Spleen (tissue), 11 donors: Measurements from ENCODE around the gene NR3C2. TPM values are rescaled to one million over a fixed set of nuclear protein-coding genes. Genes with fewer than 3 reads are reported as not detected.

Experiments used
- DNase-seq: peaks from one replicate; pipeline ENCODE4 v3.0.0-alpha.2; 2020
- H3K27ac ChIP-seq, 8 donors: fragments of 200-600 bp; sonication (generic) in 7 of 8; 1 replicate in 4 of 8; 2 replicates in 4 of 8; pipeline versions ENCODE4 v1.5.0 to v1.8.0; 2016 to 2021; ENCODE audit warnings: inconsistent platforms in 4 of 8, mild to moderate bottlenecking in 4 of 8, moderate library complexity in 1 of 8
- H3K27me3 ChIP-seq, 7 donors: fragments of 200-600 bp; sonication (generic) in 6 of 7; replicated peaks in 1 of 7; 1 replicate in 4 of 7; 2 replicates in 3 of 7; pipeline versions ENCODE4 v1.5.0 to v1.8.0; 2016 to 2021; ENCODE audit warnings: inconsistent platforms in 3 of 7, mild to moderate bottlenecking in 1 of 7
- H3K36me3 ChIP-seq, 6 donors: fragments of 200-600 bp; sonication (generic) in 5 of 6; 1 replicate in 4 of 6; 2 replicates in 2 of 6; pipeline versions ENCODE4 v1.5.0 to v1.8.0; 2016 to 2021; ENCODE audit warnings: inconsistent platforms in 2 of 6
- H3K4me1 ChIP-seq, 6 donors: fragments of 200-600 bp; sonication (generic) in 5 of 6; 1 replicate in 3 of 6; 2 replicates in 3 of 6; pipeline versions ENCODE4 v1.5.0 to v1.8.0; 2016 to 2021; ENCODE audit warnings: inconsistent platforms in 3 of 6
- H3K4me3 ChIP-seq, 8 donors: fragments of 200-600 bp; sonication (generic) in 7 of 8; 1 replicate in 4 of 8; 2 replicates in 4 of 8; pipeline versions ENCODE4 v1.5.0 to v1.8.0; 2016 to 2021; ENCODE audit warnings: inconsistent platforms in 4 of 8, mild to moderate bottlenecking in 4 of 8, moderate library complexity in 2 of 8
- H3K9me3 ChIP-seq, 8 donors: fragments of 200-600 bp; sonication (generic) in 7 of 8; 1 replicate in 4 of 8; 2 replicates in 4 of 8; pipeline versions ENCODE4 v1.5.0 to v1.8.0; 2016 to 2021; ENCODE audit warnings: inconsistent platforms in 4 of 8
- POLR2A ChIP-seq, 3 donors: fragments of 450-650 bp; IDR thresholded peaks; one replicate each; pipeline ENCODE4 v1.5.1; 2017; ENCODE audit warnings: antibody characterized with exemption in 3 of 3, mild to moderate bottlenecking in 1 of 3
- POLR2AphosphoS5 ChIP-seq, 3 donors: sonication (generic); formaldehyde crosslinking; IDR thresholded peaks; one replicate each; pipeline ENCODE4 v1.5.1; 2017; ENCODE audit warnings: antibody characterized with exemption in 3 of 3
- WGBS, 5 donors: extraction: QIAGEN DNeasy Blood & Tissue Kit in 3 of 5; methylation state at CpG; one replicate each; pipeline versions ENCODE4 v1.1.5 to v1.1.7; 2013 to 2018; 5-methylcytosine and 5-hydroxymethylcytosine counted together
- intact Hi-C: fragments of 100-400 bp; cut with DNase I; formaldehyde crosslinking; loops from one replicate; pipeline ENCODE4 v1.15.0; 2023; ENCODE audit warnings: low total_unique reads
- polyA plus RNA-seq, 3 donors: library from polyadenylated mRNA; stranded (reverse); fragments of 200-250 nt; gene quantifications; one replicate each; pipeline ENCODE4 v1.2.1, GENCODE V29; 2013
- total RNA-seq, 7 donors: library from RNA; depleted of rRNA in 3 of 7; stranded (reverse); fragments of >200 nt in 3 of 7; fragmentation: NEBNext Ultra II Directional in 4 of 7; extraction: Animal tissue kit (Norgen Biotek cat#: 25700) in 4 of 7; gene quantifications; one replicate each; pipeline versions ENCODE4 v1.1.0 to v1.2.1, GENCODE V29; 2016 to 2021
- TF ChIP-seq, protein P1 (sequence below), 11 experiments: fragments of 200-600 bp in 7 of 11; fragments of 450-650 bp in 4 of 11; sonication (generic) in 4 of 11; IDR thresholded peaks in 8 of 11; conservative IDR thresholded peaks in 3 of 11; 1 replicate in 7 of 11; 2 replicates in 4 of 11; pipeline versions ENCODE4 v1.4.0 to v1.8.0; 2016 to 2021; ENCODE audit warnings: antibody characterized with exemption in 11 of 11, inconsistent platforms in 4 of 11, mild to moderate bottlenecking in 1 of 11
- donor health status: healthy with polysubstance abuse.
- donor health status: DM: no; HTN: no; CAD: no; lungs with moderate emphysema.
- donor health status: DM: no; HTN: no; CAD: no.
- donor health status: Bipolar disorder and iron deficiency.
- donor health status: healthy.
- donor health status: DM: no; HTN: no; CAD: no.
- donor health status: DM: yes; HTN: yes; CAD: no.

NR3C2 gene
- total and polyA plus RNA-seq, 10 donors: 1.2 to 25.9 (median 16.2) TPM

DNA sequence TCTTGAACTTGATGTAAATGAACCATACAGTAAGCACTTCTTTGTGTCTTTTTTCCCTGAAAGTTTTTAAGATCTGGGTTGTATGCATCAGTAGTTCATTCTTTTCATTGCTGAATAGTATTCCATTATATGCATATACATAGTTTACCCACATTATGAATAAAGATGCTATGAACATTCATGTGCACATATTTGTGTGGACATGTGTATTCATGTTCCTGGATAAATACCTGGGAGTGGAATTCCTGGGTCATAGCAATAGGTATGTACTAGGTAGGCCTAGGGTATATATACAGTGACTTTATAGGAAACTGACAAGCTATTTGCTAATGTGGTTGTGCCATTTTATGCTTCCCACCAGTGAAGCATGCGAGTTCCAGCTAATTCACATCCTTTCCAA, 215.9 kb downstream of the NR3C2 start:
- intact Hi-C loops: no loop called here
- Histone ChIP-seq H3K27ac (no peak overlapping the region), H3K4me3 (no peak overlapping the region), H3K27me3 (no peaks in the 10 kb centered on the region), H3K4me1 (no peaks in the 10 kb centered on the region), H3K9me3 (no peaks in the 10 kb centered on the region), H3K36me3 (no peaks in the 10 kb centered on the region)
- DNase-seq: no peak
- WGBS, 5 donors: 89 to 98% (median 97%) methylated on average over 1 of the region's 1 CpG
- TF ChIP-seq, protein P1, sequence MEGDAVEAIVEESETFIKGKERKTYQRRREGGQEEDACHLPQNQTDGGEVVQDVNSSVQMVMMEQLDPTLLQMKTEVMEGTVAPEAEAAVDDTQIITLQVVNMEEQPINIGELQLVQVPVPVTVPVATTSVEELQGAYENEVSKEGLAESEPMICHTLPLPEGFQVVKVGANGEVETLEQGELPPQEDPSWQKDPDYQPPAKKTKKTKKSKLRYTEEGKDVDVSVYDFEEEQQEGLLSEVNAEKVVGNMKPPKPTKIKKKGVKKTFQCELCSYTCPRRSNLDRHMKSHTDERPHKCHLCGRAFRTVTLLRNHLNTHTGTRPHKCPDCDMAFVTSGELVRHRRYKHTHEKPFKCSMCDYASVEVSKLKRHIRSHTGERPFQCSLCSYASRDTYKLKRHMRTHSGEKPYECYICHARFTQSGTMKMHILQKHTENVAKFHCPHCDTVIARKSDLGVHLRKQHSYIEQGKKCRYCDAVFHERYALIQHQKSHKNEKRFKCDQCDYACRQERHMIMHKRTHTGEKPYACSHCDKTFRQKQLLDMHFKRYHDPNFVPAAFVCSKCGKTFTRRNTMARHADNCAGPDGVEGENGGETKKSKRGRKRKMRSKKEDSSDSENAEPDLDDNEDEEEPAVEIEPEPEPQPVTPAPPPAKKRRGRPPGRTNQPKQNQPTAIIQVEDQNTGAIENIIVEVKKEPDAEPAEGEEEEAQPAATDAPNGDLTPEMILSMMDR (IDR thresholded peaks at IDR 0.05 in 8 of 11, conservative IDR thresholded peaks at IDR 0.05 in 3 of 11): no peak
- TF ChIP-seq POLR2A (IDR thresholded peaks at IDR 0.05) (no peak), POLR2AphosphoS5 (IDR thresholded peaks at IDR 0.05) (no peak)

- Histone ChIP-seq H3K27ac (no peak overlapping the region), H3K4me1 (no peaks in the 10 kb centered on the region), H3K4me3 (no peak overlapping the region), H3K27me3 (no peaks in the 10 kb centered on the region), H3K36me3 (no peaks in the 10 kb centered on the region), H3K9me3 (no peaks in the 10 kb centered on the region)
- TF ChIP-seq, protein P1 (IDR thresholded peaks at IDR 0.05 in 8 of 11, conservative IDR thresholded peaks at IDR 0.05 in 3 of 11): no peak
- TF ChIP-seq POLR2AphosphoS5 (IDR thresholded peaks at IDR 0.05) (no peak), POLR2A (IDR thresholded peaks at IDR 0.05) (no peak)
- intact Hi-C loops: no loop called here
- 67 to 92% (median 73%) methylated on average over 1 of the region's 1 CpG for WGBS, 5 donors
- DNase-seq: no peak
Observed at GRCh38 chr4:148225639-148226038, 216.6 kb downstream of the NR3C2 start.

DNA sequence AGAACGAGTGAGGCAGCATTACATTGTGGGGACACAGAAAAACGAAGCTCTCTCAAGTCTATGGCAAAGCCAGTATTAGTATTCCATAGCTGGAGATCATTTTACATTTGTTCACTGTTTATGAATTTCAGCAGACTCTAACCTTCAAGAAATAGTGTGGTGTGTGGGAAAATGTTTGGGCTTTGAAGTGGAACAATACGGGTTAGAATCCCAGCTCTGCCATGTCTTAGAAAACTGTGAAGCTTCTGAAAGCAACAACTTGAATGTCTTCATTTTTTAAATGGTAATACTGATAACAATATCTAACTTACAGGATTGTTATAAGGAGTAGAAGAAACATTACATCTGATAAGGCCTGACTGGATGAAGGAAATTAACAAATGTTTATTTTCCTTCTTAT, 217.7 kb downstream of the NR3C2 start:
- TF ChIP-seq POLR2A (IDR thresholded peaks at IDR 0.05): no peak
- no peak for TF ChIP-seq POLR2AphosphoS5 (IDR thresholded peaks at IDR 0.05)
- TF ChIP-seq, protein P1 (IDR thresholded peaks at IDR 0.05 in 8 of 11, conservative IDR thresholded peaks at IDR 0.05 in 3 of 11): no peak
- intact Hi-C loops: no loop called here
- WGBS, 5 donors: 69 to 90% (median 73%) methylated on average over 3 of the region's 3 CpGs
- H3K27ac ChIP-seq: no peak overlapping the region
- H3K9me3 ChIP-seq: no peaks in the 10 kb centered on the region
- no peaks in the 10 kb centered on the region for H3K4me1 ChIP-seq
- H3K36me3 ChIP-seq: peaks cover 0 to 6% (median 0%) of the 10 kb centered on the region in 6 donors
- no peak for DNase-seq
- no peak overlapping the region for H3K4me3 ChIP-seq
- no peaks in the 10 kb centered on the region for H3K27me3 ChIP-seq

DNA sequence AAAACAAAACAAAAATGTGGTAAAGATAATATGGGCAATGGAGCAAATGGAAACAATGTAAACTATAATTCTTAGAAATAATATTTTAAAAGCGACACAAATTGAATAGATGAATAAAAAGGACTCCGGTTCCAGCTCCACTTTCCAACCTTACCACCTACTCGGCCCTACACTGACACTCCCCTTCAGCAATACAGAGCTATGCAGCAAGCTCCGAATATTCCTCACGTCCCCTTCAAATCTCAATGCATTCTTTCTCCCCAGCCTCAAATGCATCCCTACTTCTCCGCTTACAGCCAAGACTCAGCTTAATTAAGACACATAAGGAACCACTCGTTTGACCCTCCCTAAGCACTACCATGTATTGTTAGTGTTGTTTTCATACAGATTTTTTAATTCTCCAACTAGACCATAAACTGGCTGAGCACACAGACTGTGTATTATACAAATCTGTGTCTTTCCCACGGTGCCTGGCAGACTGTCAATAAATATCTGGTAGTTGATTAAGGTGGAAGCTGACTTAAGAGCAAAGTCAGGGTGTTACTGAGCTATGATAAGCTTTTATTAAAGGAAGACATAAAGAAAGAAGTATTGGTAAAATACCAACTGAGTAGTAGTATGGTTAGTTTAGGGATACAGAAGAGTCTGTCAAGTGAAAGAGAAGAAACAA, 219.1 kb downstream of the NR3C2 start:
- WGBS, 5 donors: 84 to 94% (median 89%) methylated on average over 8 of the region's 8 CpGs
- Histone ChIP-seq H3K27me3 (no peaks in the 10 kb centered on the region), H3K4me1 (no peaks in the 10 kb centered on the region), H3K4me3 (no peak overlapping the region), H3K36me3 (peaks cover 0 to 6% (median 0%) of the 10 kb centered on the region in 6 donors), H3K27ac (no peak overlapping the region), H3K9me3 (no peaks in the 10 kb centered on the region)
- intact Hi-C loops: no loop called here
- DNase-seq: no peak
- no peak for TF ChIP-seq POLR2AphosphoS5 (IDR thresholded peaks at IDR 0.05)
- TF ChIP-seq, protein P1 (IDR thresholded peaks at IDR 0.05 in 8 of 11, conservative IDR thresholded peaks at IDR 0.05 in 3 of 11): no peak
